Measurements from ENCODE around the gene FAM24A. TPM values are rescaled to one million over a fixed set of nuclear protein-coding genes. Genes with fewer than 3 reads are reported as not detected.

Gene FAM24A
- total and polyA plus RNA-seq, 2 donors from 2014 or later: not detected

DNA sequence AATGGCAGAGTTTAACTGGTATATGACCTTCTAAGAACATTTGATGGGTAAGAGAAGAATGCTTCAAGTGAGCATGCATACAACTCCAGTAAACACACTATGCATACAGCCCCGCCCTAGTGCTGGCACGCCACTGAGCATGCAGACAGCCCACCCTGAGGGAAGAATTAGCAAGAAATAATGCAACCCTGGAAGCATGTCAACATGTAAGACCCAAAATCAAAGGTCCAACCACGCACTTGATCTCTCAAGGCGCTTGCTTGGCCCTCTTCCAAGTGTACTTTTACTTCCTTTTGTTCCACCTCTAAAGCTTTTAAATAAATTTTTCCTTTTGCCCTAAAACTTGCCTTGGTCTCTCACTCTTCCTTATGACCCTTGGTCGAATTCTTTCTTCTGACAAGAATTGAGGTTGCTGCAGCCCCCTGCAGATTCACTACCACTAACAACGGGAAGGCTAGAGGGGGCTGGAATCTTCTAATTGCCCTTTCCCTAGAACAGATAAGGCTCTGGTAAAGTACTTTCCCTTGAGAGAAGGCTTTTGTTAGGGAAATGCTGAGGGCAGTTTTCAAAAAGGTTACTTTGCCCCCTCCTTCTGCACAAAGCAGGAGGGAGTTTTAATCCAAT is 34.5 kb upstream of the FAM24A start:
- Histone ChIP-seq H3K4me1 (ENCODE audit: control insufficient read depth in 2 of 3, insufficient read depth in 2 of 3, low read depth in 1 of 3, low read length in 3 of 3) (peaks cover 0 to 5% (median 2%) of the 10 kb centered on the region in 3 donors), H3K27me3 (ENCODE audit: control insufficient read depth, insufficient read depth, low read length) (no peaks in the 10 kb centered on the region), H3K4me3 (ENCODE audit: low read length in 3 of 3) (no peak overlapping the region), H3K9me3 (ENCODE audit: control insufficient read depth in 2 of 3, insufficient read depth in 1 of 3, low read length in 3 of 3) (no peaks in the 10 kb centered on the region), H3K9ac (ENCODE audit: low read length in 3 of 3) (no peak overlapping the region), H3K27ac (ENCODE audit: low read depth in 2 of 2, low read length in 2 of 2) (no peak overlapping the region), H3K36me3 (ENCODE audit: control insufficient read depth in 2 of 3, insufficient read depth in 3 of 3, low read length in 3 of 3) (no peaks in the 10 kb centered on the region)
- TF ChIP-seq, protein P1, sequence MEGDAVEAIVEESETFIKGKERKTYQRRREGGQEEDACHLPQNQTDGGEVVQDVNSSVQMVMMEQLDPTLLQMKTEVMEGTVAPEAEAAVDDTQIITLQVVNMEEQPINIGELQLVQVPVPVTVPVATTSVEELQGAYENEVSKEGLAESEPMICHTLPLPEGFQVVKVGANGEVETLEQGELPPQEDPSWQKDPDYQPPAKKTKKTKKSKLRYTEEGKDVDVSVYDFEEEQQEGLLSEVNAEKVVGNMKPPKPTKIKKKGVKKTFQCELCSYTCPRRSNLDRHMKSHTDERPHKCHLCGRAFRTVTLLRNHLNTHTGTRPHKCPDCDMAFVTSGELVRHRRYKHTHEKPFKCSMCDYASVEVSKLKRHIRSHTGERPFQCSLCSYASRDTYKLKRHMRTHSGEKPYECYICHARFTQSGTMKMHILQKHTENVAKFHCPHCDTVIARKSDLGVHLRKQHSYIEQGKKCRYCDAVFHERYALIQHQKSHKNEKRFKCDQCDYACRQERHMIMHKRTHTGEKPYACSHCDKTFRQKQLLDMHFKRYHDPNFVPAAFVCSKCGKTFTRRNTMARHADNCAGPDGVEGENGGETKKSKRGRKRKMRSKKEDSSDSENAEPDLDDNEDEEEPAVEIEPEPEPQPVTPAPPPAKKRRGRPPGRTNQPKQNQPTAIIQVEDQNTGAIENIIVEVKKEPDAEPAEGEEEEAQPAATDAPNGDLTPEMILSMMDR (IDR thresholded peaks at IDR 0.05; ENCODE audit: borderline replicate concordance, extremely low read depth, insufficient read depth): no peak
- DNase-seq: no peak
- intact Hi-C loops (cut with DNase I): no loop called here
- no peak for FAIRE-seq

DNA sequence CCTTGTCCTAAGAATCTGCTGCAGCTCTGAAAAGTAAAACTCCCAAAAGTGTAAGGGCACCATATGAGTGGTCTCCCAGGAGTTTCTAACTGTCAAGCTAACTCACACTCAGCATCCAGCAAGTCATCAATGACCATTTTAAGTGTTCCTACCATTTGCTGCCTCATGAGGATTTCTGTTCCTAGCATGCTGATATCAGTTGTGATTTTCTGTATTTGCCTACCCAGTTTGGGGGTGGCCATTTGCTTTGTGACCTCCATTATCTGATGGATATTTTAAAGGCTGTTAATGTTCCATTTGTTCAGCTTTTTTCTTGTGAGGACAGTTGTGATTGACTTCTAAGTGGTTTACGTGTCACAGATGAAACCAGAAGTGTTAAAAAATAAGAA is 33.9 kb upstream of the FAM24A start:
- no peak overlapping the region for H3K27ac ChIP-seq (ENCODE audit: low read depth in 2 of 2, low read length in 2 of 2)

GRCh38 chr10:122877264-122877663 is 33.1 kb upstream of the FAM24A start:
- no peak overlapping the region for H3K9ac ChIP-seq (ENCODE audit: low read length in 3 of 3)
- FAIRE-seq (no peak), DNase-seq (no peak)
- H3K27me3 ChIP-seq (ENCODE audit: control insufficient read depth, insufficient read depth, low read length): no peaks in the 10 kb centered on the region
- H3K9me3 ChIP-seq (ENCODE audit: control insufficient read depth in 2 of 3, insufficient read depth in 1 of 3, low read length in 3 of 3): no peaks in the 10 kb centered on the region
- TF ChIP-seq, protein P1 (IDR thresholded peaks at IDR 0.05; ENCODE audit: borderline replicate concordance, extremely low read depth, insufficient read depth): no peak
- no peak overlapping the region for H3K4me3 ChIP-seq (ENCODE audit: low read length in 3 of 3)
- peaks cover 0 to 5% (median 2%) of the 10 kb centered on the region in 3 donors for H3K4me1 ChIP-seq (ENCODE audit: control insufficient read depth in 2 of 3, insufficient read depth in 2 of 3, low read depth in 1 of 3, low read length in 3 of 3)
- intact Hi-C loops (cut with DNase I): no loop called here
- H3K27ac ChIP-seq (ENCODE audit: low read depth in 2 of 2, low read length in 2 of 2): no peak overlapping the region
- H3K36me3 ChIP-seq (ENCODE audit: control insufficient read depth in 2 of 3, insufficient read depth in 3 of 3, low read length in 3 of 3): no peaks in the 10 kb centered on the region

More for the DNA sequence above, 33.9 kb upstream of the FAM24A start:
- Histone ChIP-seq H3K27me3 (ENCODE audit: control insufficient read depth, insufficient read depth, low read length) (no peaks in the 10 kb centered on the region), H3K36me3 (ENCODE audit: control insufficient read depth in 2 of 3, insufficient read depth in 3 of 3, low read length in 3 of 3) (no peaks in the 10 kb centered on the region), H3K4me3 (ENCODE audit: low read length in 3 of 3) (no peak overlapping the region), H3K9ac (ENCODE audit: low read length in 3 of 3) (no peak overlapping the region), H3K4me1 (ENCODE audit: control insufficient read depth in 2 of 3, insufficient read depth in 2 of 3, low read depth in 1 of 3, low read length in 3 of 3) (peaks cover 0 to 5% (median 2%) of the 10 kb centered on the region in 3 donors), H3K9me3 (ENCODE audit: control insufficient read depth in 2 of 3, insufficient read depth in 1 of 3, low read length in 3 of 3) (no peaks in the 10 kb centered on the region)
- no peak for FAIRE-seq
- intact Hi-C loops (cut with DNase I): no loop called here
- no peak for DNase-seq
- TF ChIP-seq, protein P1 (IDR thresholded peaks at IDR 0.05; ENCODE audit: borderline replicate concordance, extremely low read depth, insufficient read depth): no peak
